Measurements from ENCODE around the gene PTPRN2.
A peak's percentile ranks its signal among the peaks of the same experiment; 100 is the strongest.

Gene PTPRN2

DNA sequence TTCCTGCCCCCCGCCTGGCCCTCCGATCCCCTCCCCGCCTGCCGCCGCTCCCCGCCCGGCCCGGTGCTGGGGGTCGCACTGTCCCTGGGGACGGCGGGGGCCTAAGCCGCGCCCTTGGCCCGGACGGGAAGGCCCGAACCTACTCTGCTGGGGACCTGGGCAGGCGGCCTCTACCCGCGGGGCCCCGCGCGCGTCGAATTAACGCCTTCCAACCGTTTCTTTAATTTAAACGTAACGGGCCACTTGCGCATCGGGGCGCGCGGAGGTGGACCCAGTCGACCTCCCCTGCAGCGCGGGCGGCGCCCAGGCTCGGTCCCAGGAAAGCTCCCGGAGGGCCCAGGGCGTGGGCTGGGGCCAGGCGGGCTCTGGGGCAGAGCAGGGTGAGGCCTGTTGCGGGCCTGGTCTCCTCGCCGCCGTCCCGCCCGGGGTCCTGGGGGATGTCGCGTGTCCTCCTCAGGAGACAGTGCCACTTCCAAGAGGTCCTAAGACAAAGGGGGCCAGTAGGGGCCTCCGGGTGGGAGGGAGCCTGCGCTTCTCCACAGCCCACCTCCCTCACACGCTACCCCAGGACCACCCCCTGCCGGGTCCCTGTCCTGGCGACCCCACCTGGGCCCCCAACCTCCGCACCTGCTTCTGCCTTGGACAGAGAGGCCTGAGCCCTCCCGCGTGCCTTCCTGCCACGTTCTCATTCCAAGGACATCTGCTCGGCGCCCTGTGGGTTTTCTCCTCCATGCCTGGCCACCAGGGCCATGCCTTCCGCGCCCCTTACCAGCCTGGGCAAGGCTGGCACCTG lies 658 bp upstream of the PTPRN2 start:
- DNase-seq (ENCODE audit: low read depth, low spot score), result no peak
- POLR2A ChIA-PET, result no interaction called here
- CTCF ChIA-PET, result no interaction called here
- TF ChIP-seq, protein P1, sequence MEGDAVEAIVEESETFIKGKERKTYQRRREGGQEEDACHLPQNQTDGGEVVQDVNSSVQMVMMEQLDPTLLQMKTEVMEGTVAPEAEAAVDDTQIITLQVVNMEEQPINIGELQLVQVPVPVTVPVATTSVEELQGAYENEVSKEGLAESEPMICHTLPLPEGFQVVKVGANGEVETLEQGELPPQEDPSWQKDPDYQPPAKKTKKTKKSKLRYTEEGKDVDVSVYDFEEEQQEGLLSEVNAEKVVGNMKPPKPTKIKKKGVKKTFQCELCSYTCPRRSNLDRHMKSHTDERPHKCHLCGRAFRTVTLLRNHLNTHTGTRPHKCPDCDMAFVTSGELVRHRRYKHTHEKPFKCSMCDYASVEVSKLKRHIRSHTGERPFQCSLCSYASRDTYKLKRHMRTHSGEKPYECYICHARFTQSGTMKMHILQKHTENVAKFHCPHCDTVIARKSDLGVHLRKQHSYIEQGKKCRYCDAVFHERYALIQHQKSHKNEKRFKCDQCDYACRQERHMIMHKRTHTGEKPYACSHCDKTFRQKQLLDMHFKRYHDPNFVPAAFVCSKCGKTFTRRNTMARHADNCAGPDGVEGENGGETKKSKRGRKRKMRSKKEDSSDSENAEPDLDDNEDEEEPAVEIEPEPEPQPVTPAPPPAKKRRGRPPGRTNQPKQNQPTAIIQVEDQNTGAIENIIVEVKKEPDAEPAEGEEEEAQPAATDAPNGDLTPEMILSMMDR (IDR thresholded peaks at IDR 0.05; ENCODE audit: insufficient read depth, low read length, missing control alignments), result no peak
- peak overlapping the region; percentile 49 for H3K4me3 ChIP-seq (ENCODE audit: low read depth, low read length)

DNA sequence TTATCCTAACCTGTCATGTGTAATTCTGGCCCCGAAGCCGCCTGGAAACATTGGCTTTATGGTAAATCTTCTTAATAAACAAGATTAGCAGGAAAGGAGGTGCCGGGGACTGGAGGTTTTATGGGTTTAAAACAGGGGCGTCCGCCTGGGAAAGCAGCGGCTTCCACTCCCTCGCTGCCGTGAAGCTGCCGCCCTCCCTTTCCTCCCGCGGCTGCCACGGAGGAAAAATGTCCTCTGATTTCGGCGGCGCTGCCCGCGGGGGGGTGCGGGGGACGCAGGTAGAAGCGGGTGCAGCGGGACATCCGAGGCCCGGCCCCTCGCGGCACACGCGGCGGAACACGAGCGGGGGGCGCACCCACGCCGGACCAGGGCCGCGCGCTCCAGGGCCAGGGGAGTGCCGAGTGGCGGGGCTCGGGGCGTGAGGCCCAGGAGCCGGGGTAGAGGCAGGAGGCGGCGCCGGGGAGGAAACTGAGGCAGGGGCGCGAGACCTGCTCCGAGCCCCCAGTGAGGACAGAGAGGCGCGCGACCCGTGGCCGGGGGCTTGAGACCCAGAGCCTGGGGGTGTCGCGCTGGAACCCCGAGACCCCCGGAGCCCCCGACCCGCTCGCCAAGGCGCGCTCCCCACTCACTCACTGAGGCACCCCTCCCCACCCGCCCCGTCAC lies 993 bp downstream of the PTPRN2 start:
- ChIA-PET POLR2A (no interaction called here), CTCF (no interaction called here)
- no peak overlapping the region for H3K4me3 ChIP-seq (ENCODE audit: low read depth, low read length)
- TF ChIP-seq, protein P1 (IDR thresholded peaks at IDR 0.05; ENCODE audit: insufficient read depth, low read length, missing control alignments), result no peak
- no peak for DNase-seq (ENCODE audit: low read depth, low spot score)

DNA sequence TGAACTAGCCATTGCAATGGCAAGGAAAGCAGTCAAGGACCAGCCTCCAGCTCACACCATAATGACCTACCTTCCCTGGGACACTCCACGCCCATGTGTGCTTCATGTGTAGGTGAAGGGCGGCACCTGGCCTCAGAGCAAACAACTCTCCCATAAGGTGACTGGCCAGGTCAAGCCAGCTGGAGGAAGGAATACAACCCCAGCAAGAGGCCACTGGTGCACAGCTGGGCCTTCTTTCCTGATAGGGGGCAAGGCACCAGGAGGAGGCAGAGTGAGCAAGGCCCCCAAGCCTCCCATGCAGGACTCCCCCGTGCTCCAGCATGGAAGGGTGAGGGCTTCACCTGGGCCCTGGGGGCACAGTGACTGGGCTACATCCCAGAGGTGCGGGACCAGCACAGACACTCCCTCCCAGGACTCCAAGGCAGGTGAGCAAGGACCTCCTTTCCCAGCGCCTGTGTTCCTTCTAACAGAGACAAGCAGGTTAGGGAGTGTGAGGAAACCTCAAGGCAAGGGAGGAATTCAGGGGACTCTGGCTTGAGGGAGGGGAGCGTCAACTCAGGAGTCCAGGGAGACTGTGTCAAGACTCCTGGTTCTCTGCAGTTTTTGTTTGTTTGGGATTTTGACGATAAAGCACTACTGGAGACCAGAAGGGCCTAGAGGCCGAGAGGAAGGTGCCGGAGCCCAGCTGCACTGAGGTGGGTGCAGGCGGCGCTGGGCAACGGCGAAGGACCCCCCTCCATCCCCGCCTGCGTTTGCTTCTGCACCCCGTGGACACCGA lies 1.7 kb downstream of the PTPRN2 start:
- POLR2A ChIA-PET, result no interaction called here
- CTCF ChIA-PET, result no interaction called here
- no peak for DNase-seq (ENCODE audit: low read depth, low spot score)
- TF ChIP-seq, protein P1 (IDR thresholded peaks at IDR 0.05; ENCODE audit: insufficient read depth, low read length, missing control alignments), result no peak
- no peak overlapping the region for H3K4me3 ChIP-seq (ENCODE audit: low read depth, low read length)

DNA sequence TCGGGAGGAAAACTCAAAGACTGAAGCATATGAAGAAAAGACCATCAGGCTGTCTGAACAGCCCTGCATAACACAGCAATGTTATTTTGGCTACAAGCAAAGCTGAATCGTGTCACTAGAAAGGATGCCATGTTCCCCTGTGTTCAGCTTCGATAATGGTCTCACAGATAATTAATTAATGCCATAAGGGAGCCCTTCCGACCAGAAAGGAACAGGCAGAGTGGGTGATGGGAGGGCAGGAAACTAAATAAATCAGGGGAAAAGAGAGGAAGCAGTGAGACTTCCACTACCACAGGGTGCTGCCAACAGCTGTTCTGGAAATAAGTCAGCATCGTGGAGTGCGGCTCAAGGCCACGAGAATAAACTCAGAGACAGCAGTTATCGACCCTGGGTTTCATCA lies 3.2 kb downstream of the PTPRN2 start:
- POLR2A ChIA-PET, result no interaction called here
- DNase-seq (ENCODE audit: low read depth, low spot score), result no peak
- CTCF ChIA-PET, result no interaction called here
- H3K4me3 ChIP-seq (ENCODE audit: low read depth, low read length), result no peak overlapping the region
- TF ChIP-seq, protein P1 (IDR thresholded peaks at IDR 0.05; ENCODE audit: insufficient read depth, low read length, missing control alignments), result no peak

DNA sequence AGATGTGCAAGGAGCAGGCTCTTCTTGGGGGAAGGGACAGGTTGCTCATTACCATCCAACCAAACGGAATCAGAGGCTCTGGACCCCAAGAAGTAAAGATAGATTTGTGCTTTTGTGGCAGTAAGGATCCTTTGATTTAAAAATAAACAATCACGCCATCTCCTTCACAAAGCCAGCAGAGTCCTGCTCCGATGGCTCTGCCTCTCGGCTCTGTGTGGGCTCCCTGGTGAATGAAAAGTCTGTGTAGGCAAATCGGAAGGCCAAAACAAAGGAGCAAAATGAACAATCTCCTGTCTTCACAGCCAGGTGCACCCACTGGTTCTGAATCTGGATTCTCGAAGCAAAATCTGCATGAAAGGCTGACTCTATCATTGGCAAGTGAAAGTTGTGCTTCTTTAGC lies 3.8 kb downstream of the PTPRN2 start:
- CTCF ChIA-PET, result no interaction called here
- POLR2A ChIA-PET, result no interaction called here
- no peak overlapping the region for H3K4me3 ChIP-seq (ENCODE audit: low read depth, low read length)
- DNase-seq (ENCODE audit: low read depth, low spot score), result no peak
- TF ChIP-seq, protein P1 (IDR thresholded peaks at IDR 0.05; ENCODE audit: insufficient read depth, low read length, missing control alignments), result no peak

DNA sequence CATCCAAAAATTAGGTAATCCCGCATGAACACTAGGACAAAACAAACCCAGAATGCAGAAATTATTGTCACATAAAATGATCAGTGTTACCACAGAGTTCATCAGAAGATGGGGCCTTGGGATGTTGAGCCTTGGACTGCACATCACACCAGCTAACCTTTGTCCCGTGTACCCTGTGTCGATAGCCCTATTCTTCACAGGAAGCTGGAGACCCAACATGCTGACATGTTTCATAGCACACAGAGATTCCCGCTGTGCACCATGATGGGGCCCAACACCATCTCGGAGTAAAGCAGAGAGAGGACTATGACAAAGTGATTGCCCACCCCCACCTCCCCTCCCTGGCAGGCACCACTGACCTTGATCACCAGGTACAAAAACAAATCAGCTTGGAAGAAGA lies 4.5 kb downstream of the PTPRN2 start:
- TF ChIP-seq, protein P1 (IDR thresholded peaks at IDR 0.05; ENCODE audit: insufficient read depth, low read length, missing control alignments), result no peak
- POLR2A ChIA-PET, result no interaction called here
- H3K4me3 ChIP-seq (ENCODE audit: low read depth, low read length), result no peak overlapping the region
- no peak for DNase-seq (ENCODE audit: low read depth, low spot score)
- CTCF ChIA-PET, result no interaction called here

Measured in AG04449 (cell line).